GM18873 (cell line): Measurements from ENCODE around the gene NGFR.
"Not testable (repeated sequence)": the region's sequence is repeated elsewhere in the genome, so short reads cannot be mapped to it uniquely, and the experiment has no call there.

ENCODE experiments used
- ATAC-seq: cut with Tn5 transposase; IDR thresholded peaks from one replicate; pipeline ENCODE4 v1.9.1; 2021; ENCODE audit warnings: mild to moderate bottlenecking, moderate library complexity, moderate number of reproducible peaks; ENCODE audit not compliant: unreplicated experiment, low FRiP score

The NGFR gene

DNA sequence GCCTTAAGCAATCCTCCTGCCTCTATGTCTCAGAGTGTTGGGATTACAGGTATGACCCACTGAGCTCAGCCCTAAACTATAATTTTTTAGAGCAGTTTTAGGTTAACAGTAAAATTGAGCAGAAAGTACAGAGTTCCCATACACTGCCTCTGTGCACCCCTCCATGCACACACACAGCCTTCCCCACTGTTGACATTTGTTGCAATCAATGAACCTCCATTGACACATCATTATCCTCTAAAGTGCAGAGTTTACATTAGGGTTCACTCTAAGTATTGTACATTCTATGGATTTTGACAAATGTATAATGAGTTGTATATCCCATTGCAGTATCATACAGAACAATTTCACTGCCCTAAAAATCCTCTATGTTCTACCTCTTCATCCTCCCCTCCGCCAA, 35.0 kb downstream of the NGFR start:
- ATAC-seq, result no peak

GRCh38 chr17:49543860-49544259, 48.8 kb downstream of the NGFR start:
- no peak for ATAC-seq

DNA sequence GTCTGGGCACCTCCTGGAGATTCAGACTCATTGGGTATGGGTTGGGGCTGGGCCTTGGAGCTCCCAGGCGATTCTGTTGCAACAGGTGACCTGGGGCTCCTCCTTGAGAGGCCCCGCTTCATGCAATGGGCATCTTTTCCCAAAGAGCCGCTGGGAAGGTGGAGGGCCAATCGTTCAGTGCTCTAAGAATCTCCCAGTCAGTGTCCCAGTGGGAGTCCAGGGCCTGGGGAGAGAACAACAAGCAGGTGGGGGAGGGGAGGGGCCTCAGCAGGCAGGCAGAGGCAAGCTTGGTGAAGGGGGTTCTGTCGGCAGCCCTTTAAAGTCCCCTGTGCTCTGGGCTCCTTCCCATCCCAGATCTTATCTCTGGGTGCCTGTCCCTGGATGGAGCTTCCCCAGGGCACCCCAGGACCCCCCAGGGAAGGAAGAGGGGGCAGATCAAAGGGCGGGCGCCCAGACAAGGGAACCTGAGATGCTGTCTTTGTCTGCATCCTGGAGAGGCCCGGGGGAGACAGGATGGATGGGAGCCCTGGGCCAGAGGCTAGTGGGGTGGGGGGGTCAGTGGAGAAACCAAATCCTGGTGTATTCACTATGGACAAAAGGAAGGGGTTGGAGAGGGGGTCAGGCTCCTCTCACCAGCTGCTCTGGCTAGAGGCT, 50.0 kb downstream of the NGFR start:
- ATAC-seq, result no peak

GRCh38 chr17:49545806-49546545, 50.9 kb downstream of the NGFR start:
- no peak for ATAC-seq

DNA sequence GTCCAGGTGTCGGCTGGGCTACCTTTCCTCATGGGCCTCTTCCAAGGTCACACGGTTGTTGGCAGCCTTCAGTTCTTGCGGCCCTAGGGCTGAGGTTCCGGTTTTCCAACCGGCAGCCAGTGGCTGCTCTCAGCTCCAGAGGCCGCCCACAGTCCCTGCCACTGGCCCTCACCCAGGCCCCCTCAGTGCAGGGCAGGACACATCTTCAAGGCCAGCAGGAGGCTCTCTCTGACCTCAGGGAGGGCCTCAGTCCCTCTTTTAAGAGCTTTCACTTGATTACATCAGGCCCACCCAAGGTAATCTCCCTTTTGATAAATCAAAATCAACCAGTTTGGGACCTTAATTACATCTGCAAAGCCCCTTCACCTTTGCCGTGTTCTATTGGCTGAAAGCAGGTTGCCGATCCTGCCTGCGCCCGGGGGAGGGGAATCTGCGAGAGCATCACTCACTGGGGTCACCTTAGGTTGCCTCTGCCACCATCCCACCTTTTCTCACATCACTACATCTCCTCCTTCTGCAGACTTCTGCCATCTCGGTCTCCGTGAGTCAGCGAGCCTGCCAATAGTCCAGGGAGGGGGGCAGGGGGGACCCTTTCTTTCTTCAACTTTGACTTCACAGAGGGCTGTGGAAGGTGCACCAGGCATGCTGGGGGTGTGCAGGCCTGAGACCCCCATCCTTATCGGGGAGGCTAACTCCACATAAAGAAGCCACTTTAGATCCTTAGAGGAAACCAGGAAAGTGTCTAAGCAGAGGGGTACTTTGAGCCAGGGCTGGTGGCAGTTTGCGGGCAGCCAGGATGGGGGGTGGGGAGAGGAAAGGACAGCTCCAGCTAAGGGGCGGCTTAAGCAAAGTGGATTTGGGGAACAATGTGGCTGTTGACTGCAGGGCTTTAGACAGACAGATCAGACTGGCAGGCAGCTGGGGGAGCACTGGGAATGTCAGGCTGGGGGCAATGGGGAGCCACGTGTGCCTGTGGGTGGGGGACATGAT, 51.7 kb downstream of the NGFR start:
- ATAC-seq, result no peak

DNA sequence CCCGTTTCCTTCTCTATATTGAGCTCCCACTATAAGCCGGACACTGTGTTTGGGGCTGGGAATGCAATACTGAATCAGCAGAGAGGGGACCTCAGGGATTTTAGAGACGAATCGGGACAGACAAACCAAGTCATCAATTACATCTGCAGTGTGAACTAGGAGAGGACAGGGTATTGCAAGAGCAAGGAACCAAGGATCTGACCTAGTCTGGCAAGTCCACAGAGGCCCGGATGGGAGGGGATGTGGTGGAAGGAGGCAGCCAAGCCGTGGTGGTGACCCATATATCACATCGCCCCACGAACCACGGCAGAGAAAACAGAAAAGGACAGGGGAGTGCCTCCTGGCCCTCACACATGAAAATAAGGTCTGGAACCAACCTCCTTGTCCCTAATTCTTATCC, 52.5 kb downstream of the NGFR start:
- ATAC-seq, result no peak

GRCh38 chr17:49548051-49548505, 53.0 kb downstream of the NGFR start:
- ATAC-seq, result no peak

- ATAC-seq, result no peak
These were observed 53.6 kb downstream of the NGFR start for GRCh38 chr17:49548506-49549310.

DNA sequence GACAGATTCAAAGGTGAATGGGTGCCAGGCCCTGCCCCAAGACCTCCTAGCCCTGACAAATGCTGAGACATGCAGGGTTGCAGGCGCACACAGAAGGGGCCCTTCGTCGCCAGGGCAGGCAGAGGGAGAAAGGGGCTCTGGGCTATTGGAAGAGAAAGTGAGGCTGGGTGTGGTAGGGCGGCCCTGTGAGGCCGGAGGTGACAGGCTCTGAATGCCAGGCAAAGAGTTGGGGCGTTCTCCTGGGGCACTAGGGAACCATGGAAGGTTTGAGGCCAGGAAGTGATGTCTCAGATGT, 54.2 kb downstream of the NGFR start:
- no peak for ATAC-seq

GRCh38 chr17:49549691-49550678, 54.9 kb downstream of the NGFR start:
- ATAC-seq, result no peak

DNA sequence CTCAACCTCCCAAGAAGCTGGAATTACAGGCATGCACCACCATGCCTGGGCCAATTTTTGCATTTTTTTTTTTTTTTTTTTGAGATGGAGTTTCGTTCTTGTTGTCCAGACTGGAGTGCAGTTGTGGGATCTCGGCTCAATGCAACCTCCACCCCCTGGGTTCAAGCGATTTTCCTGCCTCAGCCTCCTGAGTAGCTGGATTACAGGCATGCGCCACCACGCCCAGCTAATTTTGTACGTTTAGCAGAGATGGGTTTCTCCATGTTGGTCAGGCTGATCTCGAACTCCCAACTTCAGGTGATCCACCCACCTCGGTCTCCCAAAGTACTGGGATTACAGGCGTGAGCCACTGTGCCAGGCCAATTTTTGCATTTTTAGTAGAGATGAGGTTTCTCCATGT, 55.7 kb downstream of the NGFR start:
- not testable (repeated sequence) for ATAC-seq

DNA sequence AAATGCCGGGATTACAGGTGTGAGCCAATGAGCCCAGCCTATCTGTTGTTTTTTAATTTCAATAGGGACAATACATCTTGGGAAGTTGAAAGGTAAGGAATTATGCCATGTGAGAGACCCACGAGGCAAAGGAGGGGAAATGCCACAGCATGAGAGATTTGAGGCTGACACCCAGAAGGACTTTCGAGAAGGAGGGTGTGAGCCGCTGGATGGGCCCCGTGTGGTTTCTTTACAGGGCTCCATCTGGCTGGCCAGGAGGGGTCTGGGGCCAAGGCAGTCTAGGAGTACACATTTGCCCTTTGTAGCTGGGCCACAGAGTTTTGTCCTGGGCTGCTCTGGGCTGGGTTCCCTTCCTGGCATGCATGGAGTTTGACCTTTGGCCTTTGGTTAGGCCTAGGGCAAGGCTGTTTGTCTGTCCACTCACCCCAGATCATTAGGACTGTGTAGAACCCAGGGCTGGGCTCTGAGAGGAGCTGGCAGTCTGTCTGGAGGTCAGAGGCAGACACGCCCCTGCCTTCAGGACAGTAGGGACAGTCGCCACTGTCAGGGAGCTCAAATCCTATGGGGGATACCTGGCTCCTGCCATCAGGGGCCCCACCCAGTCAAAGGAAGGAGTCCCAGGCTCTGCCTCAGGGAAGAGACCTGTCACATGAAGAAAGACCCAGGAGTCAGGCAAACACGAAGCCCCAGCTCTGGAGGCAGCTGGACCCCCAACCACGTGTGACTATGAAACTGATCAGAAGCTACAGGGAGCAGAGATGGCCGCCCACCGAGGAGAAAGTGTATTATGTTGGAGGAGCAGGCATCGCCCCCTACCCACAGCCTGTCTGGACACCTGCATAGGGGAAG, 56.4 kb downstream of the NGFR start:
- ATAC-seq, result no peak

DNA sequence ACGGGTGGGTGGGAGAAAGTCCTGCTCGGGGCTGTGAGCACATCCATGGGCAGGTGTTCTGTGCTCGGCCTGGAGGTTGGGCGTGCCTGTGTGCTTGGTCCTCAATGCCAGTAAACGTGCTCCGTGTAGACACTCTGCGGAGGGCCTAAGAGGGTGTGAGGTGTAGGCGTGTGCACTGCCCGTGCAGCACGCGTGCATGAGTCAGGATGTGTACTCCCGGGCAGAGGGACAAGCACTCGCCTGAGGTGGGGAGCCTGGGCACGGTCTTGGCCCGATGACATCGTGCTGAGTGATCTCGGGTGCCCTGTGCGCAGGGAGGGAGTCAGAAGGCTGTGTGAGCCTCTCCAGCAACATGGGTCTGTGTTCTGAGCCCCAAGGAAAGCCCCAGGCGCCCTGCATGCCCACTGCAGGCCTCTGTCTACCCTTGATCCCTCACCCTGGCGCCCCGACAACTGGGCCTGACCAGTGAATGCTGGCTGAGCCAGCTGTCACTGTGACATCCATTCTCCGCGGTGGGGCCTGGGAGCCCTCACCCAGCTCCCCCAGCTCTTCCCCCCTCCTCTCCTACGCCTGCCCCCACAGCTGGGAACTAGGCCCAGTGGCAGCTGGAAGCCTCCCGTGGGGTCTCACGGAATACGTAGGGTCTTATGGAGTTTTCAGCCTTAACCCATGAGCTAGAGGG, 57.1 kb downstream of the NGFR start:
- ATAC-seq, result no peak

- no peak for ATAC-seq
These were observed 58.7 kb downstream of the NGFR start for GRCh38 chr17:49553676-49554335.

DNA sequence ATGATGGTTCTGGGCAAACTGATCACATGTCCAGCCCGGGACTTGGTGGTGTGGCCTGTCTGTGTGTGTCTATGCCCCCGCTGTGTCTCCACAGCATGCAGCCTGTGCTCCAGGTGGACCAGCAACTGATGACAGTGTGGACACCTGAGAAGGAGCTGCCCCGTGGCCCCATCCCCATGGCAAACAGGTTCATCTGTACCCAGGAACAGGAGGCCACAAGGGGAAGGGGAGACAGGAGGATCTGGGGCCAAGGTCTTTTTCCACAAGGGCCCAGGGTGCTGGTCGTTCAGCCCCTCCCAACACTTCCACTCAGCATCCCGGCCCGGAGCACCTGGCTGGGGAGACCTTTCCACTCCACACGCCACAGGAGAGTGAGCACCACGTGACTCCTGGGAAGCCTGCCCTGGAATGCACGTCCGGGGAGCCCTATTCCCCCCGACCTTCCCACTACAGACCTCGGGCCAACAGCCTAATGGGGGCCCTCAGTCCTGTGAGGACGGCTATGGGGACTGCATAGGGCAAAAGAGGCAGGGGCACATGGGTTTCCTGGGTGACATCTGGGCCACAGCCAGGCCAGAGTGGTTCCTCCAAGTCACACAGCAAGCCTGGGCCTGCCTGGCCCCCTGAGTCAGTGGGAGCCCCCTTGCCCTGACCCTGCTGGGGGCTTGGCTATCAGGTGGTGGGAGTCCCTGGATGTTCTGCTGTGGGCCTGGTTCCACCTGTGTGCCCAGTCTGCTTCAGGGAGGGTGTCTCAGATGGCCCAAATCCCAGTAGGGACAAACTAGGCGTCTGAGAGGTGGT, 59.8 kb downstream of the NGFR start:
- no peak for ATAC-seq

DNA sequence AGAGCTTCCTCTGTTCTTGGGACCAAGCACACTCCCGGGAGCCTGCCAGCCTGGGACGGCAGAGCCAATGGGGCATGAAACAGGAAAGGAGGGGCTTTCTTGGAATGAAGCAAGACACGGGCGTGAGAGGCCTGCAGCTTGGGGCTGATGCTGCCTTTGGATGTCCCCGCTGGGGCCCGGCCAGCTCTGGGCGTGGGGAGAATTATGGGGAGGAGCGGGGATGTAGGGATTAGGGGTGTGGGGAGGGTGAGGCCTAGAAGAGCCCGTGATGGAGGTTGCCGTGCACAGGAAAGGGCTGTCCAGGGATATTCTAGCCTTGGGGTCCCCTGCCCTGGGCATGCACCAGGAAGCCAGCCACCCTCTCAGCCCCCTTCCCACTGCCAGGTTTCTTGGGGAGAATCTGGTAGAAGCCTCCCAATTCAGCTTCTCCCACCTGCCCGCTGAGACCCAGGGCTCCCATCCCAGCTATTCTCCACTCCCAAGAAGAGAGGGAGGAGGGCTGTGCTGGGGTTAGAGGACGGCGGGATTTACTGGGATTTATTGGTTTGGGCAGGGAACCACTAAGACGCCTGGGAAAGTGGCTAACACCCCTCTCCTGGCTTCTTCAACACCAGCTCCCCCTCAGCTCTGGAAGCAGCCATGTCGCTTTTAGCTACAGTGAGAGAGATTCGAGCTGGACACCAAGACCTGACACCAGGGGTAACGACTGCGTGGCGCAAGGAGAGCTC, 60.6 kb downstream of the NGFR start:
- no peak for ATAC-seq
